Tibial nerve (tissue), 4 donors: ENCODE measurements around the gene GRAP. TPM values are rescaled to one million over a fixed set of nuclear protein-coding genes. Genes with fewer than 3 reads are reported as not detected.

Experiments
- DNase-seq, 2 donors: peaks; one replicate each; pipeline ENCODE4 v3.0.0-alpha.2; 2019; ENCODE audit warnings: low spot score in 2 of 2
- H3K27ac ChIP-seq, 4 donors: fragments of 200-600 bp; sonication (generic) in 3 of 4; one replicate each; pipeline ENCODE4 v1.5.1; 2017 to 2019; ENCODE audit warnings: mild to moderate bottlenecking in 1 of 4
- H3K27me3 ChIP-seq, 2 donors: fragments of 200-600 bp; sonication (generic) in 1 of 2; one replicate each; pipeline versions ENCODE4 v1.5.1 to v1.6.0; 2017 to 2019
- H3K36me3 ChIP-seq, 3 donors: fragments of 200-600 bp; sonication (generic); one replicate each; pipeline ENCODE4 v1.5.1; 2018 to 2019
- H3K4me1 ChIP-seq, 4 donors: fragments of 200-600 bp; sonication (generic) in 3 of 4; one replicate each; pipeline ENCODE4 v1.5.1; 2017 to 2019
- H3K4me3 ChIP-seq, 4 donors: fragments of 200-600 bp; sonication (generic) in 3 of 4; one replicate each; pipeline ENCODE4 v1.5.1; 2017 to 2019; ENCODE audit warnings: mild to moderate bottlenecking in 1 of 4, moderate library complexity in 1 of 4
- H3K9me3 ChIP-seq, 4 donors: fragments of 200-600 bp; sonication (generic) in 3 of 4; one replicate each; pipeline ENCODE4 v1.5.1; 2017 to 2019
- EP300 ChIP-seq, 2 donors: sonication (generic); formaldehyde crosslinking; IDR thresholded peaks; one replicate each; pipeline ENCODE4 v1.6.1; 2017; ENCODE audit warnings: antibody characterized with exemption in 2 of 2, mild to moderate bottlenecking in 1 of 2
- POLR2A ChIP-seq, 2 donors: fragments of 450-650 bp; IDR thresholded peaks; one replicate each; pipeline ENCODE4 v1.6.1; 2017; ENCODE audit warnings: antibody characterized with exemption in 2 of 2, mild to moderate bottlenecking in 2 of 2, moderate library complexity in 2 of 2
- WGBS, 2 donors: methylation state at CpG; one replicate each; pipeline ENCODE4 v1.1.5; 2018; 5-methylcytosine and 5-hydroxymethylcytosine counted together
- total RNA-seq, 4 donors: library from RNA; depleted of rRNA; stranded (reverse); fragments of >200 nt; gene quantifications; one replicate each; pipeline ENCODE4 v1.1.0, GENCODE V29; 2016
- TF ChIP-seq, protein P1 (sequence below), 5 experiments: fragments of 200-600 bp in 3 of 5; fragments of 450-650 bp in 2 of 5; sonication (generic) in 3 of 5; IDR thresholded peaks; one replicate each; pipeline ENCODE4 v1.5.1; 2016 to 2019; ENCODE audit warnings: antibody characterized with exemption in 5 of 5, mild to moderate bottlenecking in 3 of 5, moderate library complexity in 2 of 5

GRAP gene
- total RNA-seq, 4 donors from 2014 or later = 4.6 to 7.5 (median 5.8) TPM

DNA sequence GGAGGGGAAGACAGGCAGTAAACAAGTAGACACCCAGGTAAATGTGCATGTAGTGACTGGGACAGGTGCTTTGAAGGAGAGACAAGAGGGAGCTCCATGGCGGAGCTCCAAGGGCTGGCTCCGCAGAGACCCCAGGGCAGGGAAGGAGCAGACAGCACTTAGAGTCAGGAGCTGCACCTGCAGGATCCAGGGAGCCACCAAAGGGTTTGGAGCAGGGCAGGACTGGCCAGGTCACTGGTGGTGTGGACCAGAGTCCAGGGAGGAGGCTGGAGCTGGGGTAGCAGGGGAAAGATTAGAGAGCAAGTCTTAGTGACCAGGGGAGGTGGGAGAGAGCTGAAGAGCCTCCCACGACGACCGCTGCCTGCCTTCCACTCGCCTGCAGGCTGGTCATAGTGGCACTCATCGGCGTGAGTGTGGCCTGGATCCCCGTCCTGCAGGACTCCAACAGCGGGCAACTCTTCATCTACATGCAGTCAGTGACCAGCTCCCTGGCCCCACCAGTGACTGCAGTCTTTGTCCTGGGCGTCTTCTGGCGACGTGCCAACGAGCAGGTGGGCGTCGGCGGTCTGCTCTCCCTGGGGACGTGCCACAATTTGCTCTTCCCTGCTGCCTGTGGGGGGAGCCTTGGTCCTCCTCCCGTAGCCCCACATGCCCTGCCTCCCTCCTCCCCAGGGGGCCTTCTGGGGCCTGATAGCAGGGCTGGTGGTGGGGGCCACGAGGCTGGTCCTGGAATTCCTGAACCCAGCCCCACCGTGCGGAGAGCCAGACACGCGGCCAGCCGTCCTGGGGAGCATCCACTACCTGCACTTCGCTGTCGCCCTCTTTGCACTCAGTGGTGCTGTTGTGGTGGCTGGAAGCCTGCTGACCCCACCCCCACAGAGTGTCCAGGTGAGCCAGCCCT lies 27.5 kb downstream of the GRAP start:
- Histone ChIP-seq H3K36me3 (no peaks in the 10 kb centered on the region), H3K9me3 (no peaks in the 10 kb centered on the region), H3K4me3 (no peak overlapping the region), H3K27ac (no peak overlapping the region), H3K4me1 (no peaks in the 10 kb centered on the region), H3K27me3 (peaks cover 0 to 4% of the 10 kb centered on the region in 2 donors)
- no peak for DNase-seq
- TF ChIP-seq EP300 (IDR thresholded peaks at IDR 0.05) (no peak), POLR2A (IDR thresholded peaks at IDR 0.05) (no peak)
- 32 to 52% methylated on average over 27 of the region's 27 CpGs for WGBS, 2 donors

DNA sequence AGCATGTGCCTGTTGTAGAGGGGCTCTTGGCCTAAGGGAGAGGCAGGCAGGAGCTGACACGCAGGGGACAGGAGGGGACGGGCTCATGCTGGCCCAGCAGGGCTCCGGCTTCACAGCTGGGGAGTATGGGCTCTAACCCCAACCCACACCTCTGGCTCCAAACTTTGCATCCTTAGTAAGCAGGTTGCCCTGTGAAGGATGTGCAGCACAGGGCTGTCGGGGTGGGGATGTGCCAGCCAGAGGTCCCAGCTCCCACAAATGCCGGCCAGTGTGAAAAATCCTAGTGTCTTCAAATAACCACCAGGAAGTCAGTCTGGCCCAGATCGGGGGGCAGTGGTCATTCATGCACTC lies 28.2 kb downstream of the GRAP start:
- 79 to 85% methylated on average over 5 to 6 of the region's 6 CpGs for WGBS, 2 donors
- TF ChIP-seq, protein P1, sequence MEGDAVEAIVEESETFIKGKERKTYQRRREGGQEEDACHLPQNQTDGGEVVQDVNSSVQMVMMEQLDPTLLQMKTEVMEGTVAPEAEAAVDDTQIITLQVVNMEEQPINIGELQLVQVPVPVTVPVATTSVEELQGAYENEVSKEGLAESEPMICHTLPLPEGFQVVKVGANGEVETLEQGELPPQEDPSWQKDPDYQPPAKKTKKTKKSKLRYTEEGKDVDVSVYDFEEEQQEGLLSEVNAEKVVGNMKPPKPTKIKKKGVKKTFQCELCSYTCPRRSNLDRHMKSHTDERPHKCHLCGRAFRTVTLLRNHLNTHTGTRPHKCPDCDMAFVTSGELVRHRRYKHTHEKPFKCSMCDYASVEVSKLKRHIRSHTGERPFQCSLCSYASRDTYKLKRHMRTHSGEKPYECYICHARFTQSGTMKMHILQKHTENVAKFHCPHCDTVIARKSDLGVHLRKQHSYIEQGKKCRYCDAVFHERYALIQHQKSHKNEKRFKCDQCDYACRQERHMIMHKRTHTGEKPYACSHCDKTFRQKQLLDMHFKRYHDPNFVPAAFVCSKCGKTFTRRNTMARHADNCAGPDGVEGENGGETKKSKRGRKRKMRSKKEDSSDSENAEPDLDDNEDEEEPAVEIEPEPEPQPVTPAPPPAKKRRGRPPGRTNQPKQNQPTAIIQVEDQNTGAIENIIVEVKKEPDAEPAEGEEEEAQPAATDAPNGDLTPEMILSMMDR (IDR thresholded peaks at IDR 0.05) = no peak
- no peak for TF ChIP-seq EP300 (IDR thresholded peaks at IDR 0.05)

DNA sequence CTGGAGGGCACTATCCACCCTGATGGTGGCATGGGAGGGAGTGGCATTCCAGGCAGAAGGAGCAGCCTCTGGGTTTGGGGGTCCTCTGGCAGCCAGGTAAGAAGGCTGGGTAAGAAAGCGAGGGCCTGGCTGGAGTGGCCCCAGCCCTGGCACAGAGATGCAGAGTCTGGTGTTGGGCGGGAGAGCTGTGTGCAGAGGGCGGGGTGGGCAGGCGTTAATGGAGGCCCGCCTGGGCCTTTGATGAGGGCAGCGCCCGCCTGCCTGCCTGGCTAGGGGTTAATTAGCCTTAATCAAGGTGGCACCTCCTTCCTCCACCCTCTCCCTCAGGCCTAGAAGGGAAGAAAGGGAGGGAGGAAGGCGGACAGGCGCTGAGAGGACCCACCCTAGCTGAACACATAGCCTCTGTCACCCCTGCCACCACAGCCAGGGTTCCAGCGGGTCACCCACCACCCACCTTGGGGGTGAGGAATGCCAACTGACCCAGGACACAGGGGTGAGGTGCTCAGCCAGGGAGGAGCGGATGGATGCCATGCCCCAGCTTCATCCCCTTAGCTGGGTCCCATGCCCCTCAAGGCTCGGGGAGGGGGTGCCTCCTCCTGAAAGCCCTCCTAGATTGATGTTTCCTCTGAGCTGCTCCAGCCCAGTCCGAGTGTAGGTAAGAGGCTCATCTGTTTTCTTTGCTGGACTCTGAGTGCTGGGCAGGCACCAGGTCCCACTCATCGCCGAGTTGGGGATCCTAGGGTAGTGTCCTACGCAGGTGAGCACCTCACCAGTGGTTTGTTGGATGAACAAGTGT lies 28.8 kb downstream of the GRAP start:
- no peaks in the 10 kb centered on the region for H3K4me1 ChIP-seq

More for the DNA sequence above, 28.2 kb downstream of the GRAP start:
- Histone ChIP-seq H3K4me3 (no peak overlapping the region), H3K27ac (no peak overlapping the region), H3K27me3 (peaks cover 0 to 4% of the 10 kb centered on the region in 2 donors), H3K36me3 (no peaks in the 10 kb centered on the region), H3K9me3 (no peaks in the 10 kb centered on the region), H3K4me1 (no peaks in the 10 kb centered on the region)
- DNase-seq = no peak

DNA sequence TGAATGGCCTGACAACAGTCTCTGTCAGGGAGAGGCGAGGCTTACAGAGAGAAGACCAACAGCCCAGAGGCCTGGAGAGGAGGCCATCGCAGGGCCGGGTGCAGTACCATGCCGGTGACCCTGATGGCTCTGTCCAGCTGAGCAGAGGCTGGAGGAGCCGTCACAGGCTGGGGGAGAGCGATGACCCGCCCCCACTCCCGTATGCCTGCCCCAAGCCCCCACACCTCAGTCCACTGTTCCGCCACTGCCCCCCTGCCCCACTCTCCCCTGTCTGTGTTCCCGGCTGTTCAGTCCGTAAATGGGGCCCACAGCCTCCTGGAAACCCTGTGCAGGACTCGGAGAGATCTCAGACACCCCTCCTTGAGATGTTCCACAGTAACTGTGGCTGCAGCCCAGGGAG lies 29.4 kb downstream of the GRAP start:
- WGBS, 2 donors = 71 to 74% methylated on average over 10 to 12 of the region's 12 CpGs
- Histone ChIP-seq H3K36me3 (no peaks in the 10 kb centered on the region), H3K27ac (no peak overlapping the region)

More for the DNA sequence above, 28.8 kb downstream of the GRAP start:
- no peak for DNase-seq
- Histone ChIP-seq H3K27me3 (peaks cover 0 to 4% of the 10 kb centered on the region in 2 donors), H3K36me3 (no peaks in the 10 kb centered on the region), H3K9me3 (no peaks in the 10 kb centered on the region), H3K4me3 (no peak overlapping the region), H3K27ac (no peak overlapping the region)
- WGBS, 2 donors = 83 to 88% methylated on average over 14 to 16 of the region's 16 CpGs
- TF ChIP-seq, protein P1 (IDR thresholded peaks at IDR 0.05) = no peak

DNA sequence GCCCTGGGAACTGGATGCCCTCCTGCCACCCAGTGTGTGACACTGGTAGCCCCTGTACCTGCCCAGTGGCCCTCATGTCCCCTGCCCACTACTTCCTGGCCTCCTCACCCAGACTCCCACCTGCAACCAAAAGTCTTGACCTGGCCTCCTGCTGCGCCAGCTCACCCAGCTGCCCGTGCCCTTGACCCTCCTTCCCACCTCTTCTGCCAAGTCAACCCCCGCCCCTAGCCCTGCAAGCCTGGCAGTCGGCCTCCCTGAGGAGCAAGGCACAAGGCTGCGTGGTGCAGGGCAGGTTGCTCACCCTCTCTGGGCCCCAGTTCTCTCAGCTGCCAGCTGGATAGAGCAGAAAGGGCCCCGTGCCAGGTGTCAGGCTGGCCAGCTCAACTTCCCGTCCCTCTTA lies 29.9 kb downstream of the GRAP start:
- no peaks in the 10 kb centered on the region for H3K36me3 ChIP-seq
- H3K9me3 ChIP-seq = no peaks in the 10 kb centered on the region
- WGBS, 2 donors = 73 to 75% methylated on average over 7 of the region's 7 CpGs
- H3K4me3 ChIP-seq = no peak overlapping the region
- no peak for DNase-seq
- no peaks in the 10 kb centered on the region for H3K4me1 ChIP-seq
- TF ChIP-seq EP300 (IDR thresholded peaks at IDR 0.05) = no peak
- TF ChIP-seq POLR2A (IDR thresholded peaks at IDR 0.05) = no peak
- TF ChIP-seq, protein P1 (IDR thresholded peaks at IDR 0.05) = no peak
- H3K27ac ChIP-seq = no peak overlapping the region
- peaks cover 0 to 4% of the 10 kb centered on the region in 2 donors for H3K27me3 ChIP-seq

More for the DNA sequence above, 29.4 kb downstream of the GRAP start:
- H3K4me3 ChIP-seq = no peak overlapping the region
- H3K9me3 ChIP-seq = no peaks in the 10 kb centered on the region
- no peak for TF ChIP-seq POLR2A (IDR thresholded peaks at IDR 0.05)
- TF ChIP-seq, protein P1 (IDR thresholded peaks at IDR 0.05) = no peak
- TF ChIP-seq EP300 (IDR thresholded peaks at IDR 0.05) = no peak
- DNase-seq = no peak
- peaks cover 0 to 4% of the 10 kb centered on the region in 2 donors for H3K27me3 ChIP-seq
- H3K4me1 ChIP-seq = no peaks in the 10 kb centered on the region
